ENCODE results near the gene ZNF460. TPM values are rescaled to one million over a fixed set of nuclear protein-coding genes. Genes with fewer than 3 reads are reported as not detected.

ZNF460 gene
- total and polyA plus RNA-seq, 2 of the 13 experiments (the other 11 are each of a cell fraction or from before 2014, with no cell fraction given), result 14.5 to 44.8 TPM

DNA sequence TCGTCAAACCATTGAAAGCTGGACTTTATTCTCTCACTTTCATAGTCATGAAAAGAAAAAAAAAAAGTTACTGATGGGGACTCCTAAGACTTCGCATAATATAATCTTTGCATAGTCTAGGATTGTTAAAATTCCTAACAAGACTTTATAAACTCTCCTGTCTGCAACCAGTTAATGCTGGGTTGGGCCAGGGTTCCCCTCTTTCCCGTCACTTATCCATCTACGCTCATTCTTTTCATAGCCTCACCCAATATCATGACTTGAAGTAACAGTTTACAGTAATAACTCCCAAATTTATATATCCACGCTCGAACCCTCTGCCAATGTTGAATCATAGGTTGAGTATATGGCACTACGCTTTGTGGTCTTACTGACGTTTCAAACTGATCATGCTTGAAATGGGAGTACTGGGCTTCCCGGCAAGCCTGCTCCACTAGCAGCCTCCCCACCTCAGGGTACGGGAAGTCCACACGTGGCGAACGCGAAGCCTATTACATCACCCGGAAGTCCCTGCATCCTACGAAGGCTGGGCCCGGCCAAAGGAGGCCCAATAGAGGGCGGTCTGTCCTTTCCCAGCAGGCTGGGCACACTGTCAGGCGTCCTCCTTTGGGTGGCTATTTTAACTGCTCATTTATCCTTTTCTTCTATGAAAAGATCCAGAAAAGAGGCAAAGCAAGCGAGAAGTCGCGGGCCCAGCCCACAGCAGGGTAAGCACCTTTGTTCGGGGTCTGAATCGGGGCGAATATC is 694 bp upstream of the ZNF460 start (continued):
- TF ChIP-seq, protein P1, sequence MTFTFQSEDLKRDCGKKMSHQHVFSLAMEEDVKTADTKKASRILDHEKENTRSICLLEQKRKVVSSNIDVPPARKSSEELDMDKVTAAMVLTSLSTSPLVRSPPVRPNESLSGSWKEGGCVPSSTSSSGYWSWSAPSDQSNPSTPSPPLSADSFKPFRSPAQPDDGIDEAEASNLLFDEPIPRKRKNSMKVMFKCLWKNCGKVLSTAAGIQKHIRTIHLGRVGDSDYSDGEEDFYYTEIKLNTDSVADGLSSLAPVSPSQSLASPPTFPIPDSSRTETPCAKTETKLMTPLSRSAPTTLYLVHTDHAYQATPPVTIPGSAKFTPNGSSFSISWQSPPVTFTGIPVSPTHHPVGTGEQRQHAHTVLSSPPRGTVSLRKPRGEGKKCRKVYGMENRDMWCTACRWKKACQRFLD (CRISPR knock-in tag; IDR thresholded peaks at IDR 0.05; ENCODE audit: borderline replicate concordance), result peak; percentile 56; the same call in 1 of the 2 replicates
- TF ChIP-seq, protein P2, sequence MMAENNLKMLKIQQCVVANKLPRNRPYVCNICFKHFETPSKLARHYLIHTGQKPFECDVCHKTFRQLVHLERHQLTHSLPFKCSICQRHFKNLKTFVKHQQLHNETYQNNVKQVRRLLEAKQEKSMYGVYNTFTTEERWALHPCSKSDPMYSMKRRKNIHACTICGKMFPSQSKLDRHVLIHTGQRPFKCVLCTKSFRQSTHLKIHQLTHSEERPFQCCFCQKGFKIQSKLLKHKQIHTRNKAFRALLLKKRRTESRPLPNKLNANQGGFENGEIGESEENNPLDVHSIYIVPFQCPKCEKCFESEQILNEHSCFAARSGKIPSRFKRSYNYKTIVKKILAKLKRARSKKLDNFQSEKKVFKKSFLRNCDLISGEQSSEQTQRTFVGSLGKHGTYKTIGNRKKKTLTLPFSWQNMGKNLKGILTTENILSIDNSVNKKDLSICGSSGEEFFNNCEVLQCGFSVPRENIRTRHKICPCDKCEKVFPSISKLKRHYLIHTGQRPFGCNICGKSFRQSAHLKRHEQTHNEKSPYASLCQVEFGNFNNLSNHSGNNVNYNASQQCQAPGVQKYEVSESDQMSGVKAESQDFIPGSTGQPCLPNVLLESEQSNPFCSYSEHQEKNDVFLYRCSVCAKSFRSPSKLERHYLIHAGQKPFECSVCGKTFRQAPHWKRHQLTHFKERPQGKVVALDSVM (CRISPR knock-in tag; IDR thresholded peaks at IDR 0.05), result peak; percentile 44; the same call in 1 of the 2 replicates
- TF ChIP-seq SMAD1 (CRISPR knock-in tag; IDR thresholded peaks at IDR 0.05; ENCODE audit: borderline replicate concordance, low read depth), result no peak
- TF ChIP-seq RFXANK (CRISPR knock-in tag; IDR thresholded peaks at IDR 0.05), result peak; percentile 32; the same call in 1 of the 2 replicates
- TF ChIP-seq ISX (CRISPR knock-in tag; conservative IDR thresholded peaks at IDR 0.05), result 0 out of 2 replicates have a peak, but pooled peaks have one; percentile 17
- TF ChIP-seq, protein P3, sequence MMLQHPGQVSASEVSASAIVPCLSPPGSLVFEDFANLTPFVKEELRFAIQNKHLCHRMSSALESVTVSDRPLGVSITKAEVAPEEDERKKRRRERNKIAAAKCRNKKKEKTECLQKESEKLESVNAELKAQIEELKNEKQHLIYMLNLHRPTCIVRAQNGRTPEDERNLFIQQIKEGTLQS (CRISPR knock-in tag; IDR thresholded peaks at IDR 0.05), result peak; percentile 94

DNA sequence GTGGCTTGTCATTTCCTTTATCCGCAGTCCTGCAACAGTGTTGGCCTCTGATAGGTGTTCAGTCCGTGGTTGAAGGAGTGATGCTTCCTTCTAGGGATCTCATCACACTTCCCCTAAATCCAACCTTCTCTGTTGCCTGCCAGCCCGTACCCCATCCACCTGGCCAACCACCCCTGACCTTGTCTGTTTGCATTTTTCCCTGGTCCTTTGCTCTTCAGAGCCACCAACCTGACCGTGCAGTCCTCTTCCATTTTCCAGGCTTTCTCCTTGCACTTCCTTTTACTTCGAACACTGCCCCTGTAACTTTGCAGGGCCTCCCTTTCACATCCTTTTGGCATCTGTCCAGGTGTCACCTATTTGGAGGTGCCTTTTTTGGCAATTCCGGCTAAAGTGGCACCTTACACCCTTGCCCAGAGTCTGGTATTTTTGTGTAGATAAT is 696 bp downstream of the ZNF460 start:
- peak overlapping the region; percentile 100 for H3K9ac ChIP-seq (ENCODE audit: insufficient read depth, low read depth, low read length)
- in situ Hi-C loops (cut with HindIII; ENCODE audit: extremely low pct_ligation_motif_present, low pct_unique_long_range_greater_than_20kb) (loop anchor here (5.0 kb wide), 1 partner anchor 39 kb away; the partner anchor contains the start of gene ZNF805), intact Hi-C loops (cut with micrococcal nuclease; ENCODE audit: unreplicated experiment) (loop anchor here (1.0 to 2.0 kb wide), 2 partner anchors 41 to 82 kb away; partner anchors contain the start of genes TRAPPC2B, ZNF547 and ZNF805)
- peaks cover 56% of the 10 kb centered on the region for H3K79me2 ChIP-seq (ENCODE audit: insufficient read depth, low read length)
- peak overlapping the region; percentile 79 to 95 (median 87) for H3K4me3 ChIP-seq (replicated peaks in 1 of 3; ENCODE audit: insufficient read depth in 1 of 3, low read depth in 2 of 3, low read length in 3 of 3)
- H3K9me3 ChIP-seq (ENCODE audit: low read length), result no peaks in the 10 kb centered on the region
- DNase-seq (ENCODE audit: low spot score) (no peak), FAIRE-seq (peak; percentile 40), ATAC-seq (no peak)
- peaks cover 16 to 22% of the 10 kb centered on the region in 2 experiments for H3K36me3 ChIP-seq (replicated peaks in 1 of 2; ENCODE audit: control insufficient read depth in 1 of 2, insufficient read depth in 2 of 2, low read length in 2 of 2)
- peaks cover 23% of the 10 kb centered on the region for H4K20me1 ChIP-seq (ENCODE audit: insufficient read depth, low read length)
- no peak overlapping the region for H2AFZ ChIP-seq (ENCODE audit: low read length)
- peaks cover 59% of the 10 kb centered on the region for H3K4me1 ChIP-seq (ENCODE audit: insufficient read depth, low read length)
- H3K27ac ChIP-seq (ENCODE audit: extremely low read length, insufficient read depth, low read length), result peak overlapping the region; percentile 98
- no peaks in the 10 kb centered on the region; a peak in 1 of 5 replicates for H3K27me3 ChIP-seq (ENCODE audit: control insufficient read depth in 1 of 2, insufficient read depth in 2 of 2, low read length in 2 of 2)
- TF ChIP-seq PAF1 (CRISPR knock-in tag; IDR thresholded peaks at IDR 0.05) (no peak), POLR2A (IDR thresholded peaks at IDR 0.05; ENCODE audit: insufficient read depth in 1 of 2, low read depth in 2 of 2, low read length in 2 of 2) (peak in 1 of 2 experiments; percentile 24; a peak in 1 of 4 replicates), SRF (IDR thresholded peaks at IDR 0.05; ENCODE audit: low read depth, low read length) (peak; percentile 88), ZNF30 (CRISPR knock-in tag; IDR thresholded peaks at IDR 0.05) (peak; percentile 57; the same call in 1 of the 2 replicates), ZNF224 (CRISPR knock-in tag; IDR thresholded peaks at IDR 0.05) (0 out of 2 replicates have a peak, but pooled peaks have one; percentile 12), IRF2 (CRISPR knock-in tag; IDR thresholded peaks at IDR 0.05) (no peak)
- TF ChIP-seq, protein P4, sequence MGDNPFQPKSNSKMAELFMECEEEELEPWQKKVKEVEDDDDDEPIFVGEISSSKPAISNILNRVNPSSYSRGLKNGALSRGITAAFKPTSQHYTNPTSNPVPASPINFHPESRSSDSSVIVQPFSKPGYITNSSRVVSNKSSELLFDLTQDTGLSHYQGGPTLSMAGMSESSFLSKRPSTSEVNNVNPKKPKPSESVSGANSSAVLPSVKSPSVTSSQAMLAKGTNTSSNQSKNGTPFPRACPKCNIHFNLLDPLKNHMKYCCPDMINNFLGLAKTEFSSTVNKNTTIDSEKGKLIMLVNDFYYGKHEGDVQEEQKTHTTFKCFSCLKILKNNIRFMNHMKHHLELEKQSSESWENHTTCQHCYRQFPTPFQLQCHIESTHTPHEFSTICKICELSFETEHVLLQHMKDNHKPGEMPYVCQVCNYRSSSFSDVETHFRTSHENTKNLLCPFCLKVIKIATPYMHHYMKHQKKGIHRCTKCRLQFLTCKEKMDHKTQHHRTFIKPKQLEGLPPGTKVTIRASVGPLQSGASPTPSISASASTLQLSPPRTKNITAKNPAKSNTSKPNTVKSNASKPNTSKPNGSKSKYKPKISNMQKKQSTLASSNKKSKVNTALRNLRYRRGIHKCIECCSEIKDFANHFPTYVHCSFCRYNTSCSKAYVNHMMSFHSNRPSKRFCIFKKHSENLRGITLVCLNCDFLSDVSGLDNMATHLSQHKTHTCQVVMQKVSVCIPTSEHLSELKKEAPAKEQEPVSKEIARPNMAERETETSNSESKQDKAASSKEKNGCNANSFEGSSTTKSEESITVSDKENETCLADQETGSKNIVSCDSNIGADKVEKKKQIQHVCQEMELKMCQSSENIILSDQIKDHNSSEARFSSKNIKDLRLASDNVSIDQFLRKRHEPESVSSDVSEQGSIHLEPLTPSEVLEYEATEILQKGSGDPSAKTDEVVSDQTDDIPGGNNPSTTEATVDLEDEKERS (CRISPR knock-in tag; IDR thresholded peaks at IDR 0.05), result 0 out of 2 replicates have a peak, but pooled peaks have one; percentile 3
- H3K4me2 ChIP-seq (ENCODE audit: low read depth, low read length), result peak overlapping the region; percentile 80
- no TSS peak for BruUV-seq (replicated peaks)
- CTCF ChIA-PET (ENCODE audit: low intra/inter-chr PET ratio, low total read pairs), result no interaction called here
- 2% methylated on average over 6 of the region's 6 CpGs for WGBS (ENCODE audit: low lambda C conversion rate)
- POLR2A ChIA-PET, result interaction anchor here (0.7 to 1.0 kb wide), 2 partner anchors 8 to 41 kb away, joined by 4 read pairs; partner anchors contain the start of gene ZNF805
